Heart right ventricle (tissue), 16 donors: ENCODE measurements around the gene CARMIL1. TPM values are rescaled to one million over a fixed set of nuclear protein-coding genes. Genes with fewer than 3 reads are reported as not detected.

Experiments
- ATAC-seq, 8 donors: fragments of 200-7000 bp; cut with Tn5 transposase; one replicate each; pipeline ENCODE4 v1.9.1; 2020; ENCODE audit warnings: mild to moderate bottlenecking in 8 of 8, moderate library complexity in 8 of 8, moderate number of reproducible peaks in 1 of 8
- DNase-seq, 2 donors: peaks; one replicate each; pipeline ENCODE4 v3.0.0-alpha.2; 2020
- H3K27ac ChIP-seq, 10 donors: fragments of 200-600 bp; sonication (generic) in 2 of 10; one replicate each; pipeline versions ENCODE4 v1.5.0 to v1.8.0; 2020 to 2022; ENCODE audit warnings: mild to moderate bottlenecking in 3 of 10
- H3K27me3 ChIP-seq, 7 donors: fragments of 200-600 bp; one replicate each; pipeline ENCODE4 v1.8.0; 2021 to 2022; ENCODE audit warnings: mild to moderate bottlenecking in 2 of 7
- H3K36me3 ChIP-seq, 9 donors: fragments of 200-600 bp; sonication (generic) in 1 of 9; one replicate each; pipeline versions ENCODE4 v1.5.0 to v1.8.0; 2020 to 2022; ENCODE audit warnings: mild to moderate bottlenecking in 2 of 9
- H3K4me1 ChIP-seq, 9 donors: fragments of 200-600 bp; sonication (generic) in 1 of 9; one replicate each; pipeline versions ENCODE4 v1.5.0 to v1.8.0; 2020 to 2022; ENCODE audit warnings: mild to moderate bottlenecking in 4 of 9
- H3K4me3 ChIP-seq, 10 donors: fragments of 200-600 bp; sonication (generic) in 2 of 10; one replicate each; pipeline versions ENCODE4 v1.5.0 to v1.8.0; 2020 to 2022; ENCODE audit warnings: mild to moderate bottlenecking in 7 of 10, moderate library complexity in 2 of 10
- H3K9me3 ChIP-seq, 11 donors: fragments of 200-600 bp in 10 of 11; sonication (generic) in 2 of 11; one replicate each; pipeline versions ENCODE4 v1.5.0 to v1.8.0; 2013 to 2022; ENCODE audit warnings: mild to moderate bottlenecking in 2 of 11, control low read depth in 1 of 11, moderate library complexity in 1 of 11
- CTCF ChIP-seq, 9 donors: fragments of 200-600 bp; sonication (generic) in 2 of 9; IDR thresholded peaks; one replicate each; pipeline versions ENCODE4 v1.5.0 to v1.8.0; 2021 to 2022; ENCODE audit warnings: antibody characterized with exemption in 9 of 9, mild to moderate bottlenecking in 5 of 9, moderate library complexity in 1 of 9
- WGBS, 2 donors: extraction: QIAGEN DNeasy Blood & Tissue Kit; methylation state at CpG; one replicate each; pipeline ENCODE4 v1.1.7; 2013; ENCODE audit warnings: inconsistent platforms in 1 of 2; 5-methylcytosine and 5-hydroxymethylcytosine counted together
- intact Hi-C, 10 donors: fragments of 100-400 bp; cut with DNase I; formaldehyde crosslinking; loops; one replicate each; pipeline versions ENCODE4 v1.11.1 to v1.14.2; 2022
- polyA plus RNA-seq, 2 donors: library from polyadenylated mRNA; stranded (reverse); fragments of 200-250 nt; gene quantifications; one replicate each; pipeline ENCODE4 v1.2.3, GENCODE V29; 2013
- total RNA-seq, 10 donors: library from RNA; stranded (reverse); fragmentation: NEBNext Ultra II Directional in 3 of 10; extraction: Animal tissue kit (Norgen Biotek cat#: 25700) in 3 of 10; gene quantifications; one replicate each; pipeline versions ENCODE4 v1.2.1 to v1.2.4, GENCODE V29; 2021 to 2023
- donor health status: Arrhythmogenic right ventricular cardiomyopathy.
- donor health status: ischemic (EF 13 %, LVEDD 7.1; RV severe dilation, severe dysfunction).
- donor health status: healthy with polysubstance abuse.
- donor health status: DM: no; HTN: yes; CAD: no.
- donor health status: DM: no; HTN: no; CAD: no.
- donor health status: ischemic (EF 25% LVEDD 6.9; RV normal size, moderate dysfunction).
- donor health status: ischemic (EF 25% LVEDD 5.7; RV mildly dilated, moderate dysfunction).
- donor health status: healthy.
- donor health status: DM: yes; HTN: yes; CAD: no.
- donor health status: Ischemic cardiomyopathy.
- donor health status: ischemic (EF 35%, LVEDD 5.7; RV mildly dilated, moderate dysfunction).
- donor health status: nonischemic (EF 11% LVEDD 7.7; RV severe dilation, severe dysfunction).
- donor health status: DM: yes; HTN: yes; CAD: no.
- donor health status: PGD.
- donor health status: ischemic (EF 29% LVEDD 5.4; RV normal size, mild dysfunction).
- donor health status: nonischemic (EF 23%, LVEDD 6.1; RV moderate dilation, normal function).

CARMIL1 gene
- total and polyA plus RNA-seq, 12 donors, result 1.2 to 10.3 (median 4.1) TPM

DNA sequence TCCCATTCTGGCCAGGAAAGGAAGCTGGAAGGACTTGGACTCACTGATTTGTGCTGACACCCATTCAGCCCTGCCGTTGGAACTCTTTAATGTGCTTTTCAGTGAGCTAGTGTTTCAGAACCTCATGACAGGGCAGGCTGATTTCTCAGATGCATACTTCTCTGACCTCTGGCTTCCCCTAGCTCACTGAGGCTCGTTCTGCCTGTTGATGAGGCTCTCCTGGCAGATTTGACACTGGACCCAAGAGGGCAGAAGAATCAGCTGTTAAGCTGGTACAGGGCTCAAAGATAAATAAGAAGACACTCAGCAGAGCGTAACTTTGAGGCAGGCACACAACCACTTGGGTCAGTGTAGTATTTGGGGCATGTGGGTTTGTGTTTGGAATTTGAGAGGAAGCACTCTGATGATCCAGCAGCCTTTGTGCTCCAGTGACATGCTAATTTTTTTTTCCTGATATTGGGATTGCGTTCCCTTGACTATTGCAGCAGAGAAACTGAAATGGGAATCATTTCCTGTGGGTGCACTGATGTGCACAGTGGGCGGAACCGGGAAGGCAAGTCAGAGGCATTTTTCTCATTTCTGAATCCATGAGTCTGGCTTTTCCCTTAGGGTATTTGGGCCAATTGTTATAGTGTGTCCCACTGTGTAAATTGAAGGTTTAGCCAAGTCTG lies 80.2 kb downstream of the CARMIL1 start:
- H3K36me3 ChIP-seq, result no peaks in the 10 kb centered on the region
- peaks cover 0 to 32% (median 18%) of the 10 kb centered on the region in 9 donors for H3K4me1 ChIP-seq
- TF ChIP-seq CTCF (IDR thresholded peaks at IDR 0.05), result no peak
- peak; percentile 20 to 33 for DNase-seq
- no peaks in the 10 kb centered on the region for H3K27me3 ChIP-seq
- intact Hi-C loops, result no loop called here
- WGBS, 2 donors, result 39 to 43% methylated on average over 6 of the region's 6 CpGs
- no peaks in the 10 kb centered on the region for H3K9me3 ChIP-seq
- peak overlapping the region in 9 of 10 donors; percentile 33 to 67 (median 55) for H3K27ac ChIP-seq
- peak; percentile 76 to 90 (median 78) for ATAC-seq
- no peak overlapping the region for H3K4me3 ChIP-seq

GRCh38 chr6:25359891-25360290 lies 80.7 kb downstream of the CARMIL1 start:
- Histone ChIP-seq H3K27ac (peak overlapping the region in 4 of 10 donors; percentile 42 to 64 (median 57)), H3K4me1 (peaks cover 0 to 35% (median 18%) of the 10 kb centered on the region in 9 donors), H3K27me3 (no peaks in the 10 kb centered on the region), H3K36me3 (no peaks in the 10 kb centered on the region), H3K4me3 (no peak overlapping the region), H3K9me3 (no peaks in the 10 kb centered on the region)
- DNase-seq (no peak), ATAC-seq (peak in 2 of 8 donors; percentile 9 to 16)
- WGBS, 2 donors, result 38 to 62% methylated on average over 2 of the region's 2 CpGs
- intact Hi-C loops, result loop anchor here in 2 of 10 donors (5.0 to 10.0 kb wide), 2 partner anchors 78 to 125 kb away; no protein-coding TSS in a partner anchor
- TF ChIP-seq CTCF (IDR thresholded peaks at IDR 0.05), result no peak

DNA sequence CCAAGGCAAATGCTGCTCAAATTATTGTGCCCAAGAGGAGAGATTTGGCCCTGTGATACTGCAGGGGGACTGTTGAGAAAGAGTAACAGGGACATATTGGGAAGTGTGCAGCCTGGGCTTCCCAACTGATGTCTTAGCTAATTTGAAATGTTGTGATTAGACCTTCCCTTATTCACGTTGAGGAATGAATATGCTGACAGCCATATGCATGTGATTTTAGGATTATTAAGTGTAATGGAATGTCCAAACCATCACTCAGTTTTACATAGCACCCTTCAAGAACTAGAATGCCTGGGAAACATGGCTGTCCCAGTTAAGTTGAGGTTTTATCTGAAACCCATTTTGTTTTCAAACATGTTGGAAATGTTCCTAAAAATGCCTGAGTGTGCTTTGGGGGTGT lies 81.4 kb downstream of the CARMIL1 start:
- Histone ChIP-seq H3K27me3 (no peaks in the 10 kb centered on the region), H3K9me3 (no peaks in the 10 kb centered on the region), H3K27ac (peak overlapping the region in 2 of 10 donors; percentile 42 to 51), H3K4me3 (no peak overlapping the region), H3K4me1 (peaks cover 0 to 42% (median 18%) of the 10 kb centered on the region in 9 donors), H3K36me3 (no peaks in the 10 kb centered on the region)
- no peak for DNase-seq
- intact Hi-C loops, result loop anchor here in 2 of 10 donors (5.0 to 10.0 kb wide), 2 partner anchors 78 to 124 kb away; no protein-coding TSS in a partner anchor
- 38% methylated on average over 1 of the region's 1 CpG for WGBS, 2 donors
- TF ChIP-seq CTCF (IDR thresholded peaks at IDR 0.05), result no peak
- ATAC-seq, result no peak

- Histone ChIP-seq H3K4me1 (peaks cover 0 to 58% (median 25%) of the 10 kb centered on the region in 9 donors), H3K9me3 (no peaks in the 10 kb centered on the region), H3K27me3 (no peaks in the 10 kb centered on the region), H3K27ac (no peak overlapping the region), H3K4me3 (no peak overlapping the region), H3K36me3 (no peaks in the 10 kb centered on the region)
- TF ChIP-seq CTCF (IDR thresholded peaks at IDR 0.05), result no peak
- ATAC-seq, result no peak
- 42 to 59% methylated on average over 2 of the region's 2 CpGs for WGBS, 2 donors
- intact Hi-C loops, result loop anchor here in 2 of 10 donors (5.0 to 10.0 kb wide), 2 partner anchors 81 to 121 kb away; no protein-coding TSS in a partner anchor
- DNase-seq, result no peak
Observed at GRCh38 chr6:25363427-25363826, 84.3 kb downstream of the CARMIL1 start.
